ENCODE measurements around the gene SNX13. TPM values are rescaled to one million over a fixed set of nuclear protein-coding genes. Genes with fewer than 3 reads are reported as not detected.

SNX13 gene
- total and polyA plus RNA-seq, 9 of the 15 experiments (the other 6 are each of a cell fraction or from before 2014, with no cell fraction given): 5.6 to 33.2 (median 25.4) TPM

GRCh38 chr7:17845197-17845547 lies 95.1 kb downstream of the SNX13 start:
- H3K79me2 ChIP-seq (ENCODE audit: control insufficient read depth, insufficient read depth, low read length): no peaks in the 10 kb centered on the region
- H3K36me3 ChIP-seq (ENCODE audit: control insufficient read depth, insufficient read depth, low read length): peaks cover 29% of the 10 kb centered on the region; the same call in 2 of the 3 replicates
- no peak overlapping the region for H2AFZ ChIP-seq (ENCODE audit: low read depth, low read length)
- DNase-seq (ENCODE audit: extremely low read depth in 1 of 4, low spot score in 3 of 4) (no peak), FAIRE-seq (no peak), ATAC-seq (no peak)
- CTCF ChIA-PET (ENCODE audit: low intra/inter-chr PET ratio): no interaction called here
- intact Hi-C loops (cut with micrococcal nuclease) (no loop called here), in situ Hi-C loops (cut with MboI) (no loop called here)
- 85% methylated on average over 4 of the region's 4 CpGs for whole genome bisulfite sequencing (ENCODE audit: insufficient coverage, low coverage, missing lambda C conversion rate)
- TF ChIP-seq MBD2 (IDR thresholded peaks at IDR 0.05; ENCODE audit: borderline replicate concordance, low read depth): no peak
- TF ChIP-seq ZKSCAN8 (CRISPR knock-in tag; IDR thresholded peaks at IDR 0.05): no peak
- no peak for TF ChIP-seq ZNF75A (CRISPR knock-in tag; IDR thresholded peaks at IDR 0.05)
- POLR2A ChIA-PET: no interaction called here
- no peaks in the 10 kb centered on the region for H3K4me1 ChIP-seq (replicated peaks in 1 of 2; ENCODE audit: control insufficient read depth in 2 of 2, insufficient read depth in 2 of 2, low read length in 2 of 2)
- no peaks in the 10 kb centered on the region for H4K20me1 ChIP-seq (replicated peaks; ENCODE audit: control insufficient read depth, insufficient read depth, low read length)
- no peaks in the 10 kb centered on the region for H3K27me3 ChIP-seq (ENCODE audit: control insufficient read depth in 2 of 2, insufficient read depth in 2 of 2, low read length in 2 of 2)
- no peak overlapping the region for H3K9ac ChIP-seq (ENCODE audit: insufficient read depth in 1 of 2, low read depth in 2 of 2, low read length in 2 of 2)
- BruUV-seq (replicated peaks): no TSS peak
- H3K9me1 ChIP-seq (ENCODE audit: control insufficient read depth, insufficient read depth, low read length): no peaks in the 10 kb centered on the region
- H3K9me3 ChIP-seq (replicated peaks; ENCODE audit: control insufficient read depth, insufficient read depth, low read depth, low read length): no peaks in the 10 kb centered on the region
- no peak overlapping the region for H3K27ac ChIP-seq (ENCODE audit: extremely low read depth, low read depth, low read length)
- no peak overlapping the region for H3K4me3 ChIP-seq
- no peak overlapping the region for H3K4me2 ChIP-seq (ENCODE audit: insufficient read depth, low read length)

- intact Hi-C loops (cut with micrococcal nuclease): no loop called here
- H3K9me3 ChIP-seq (replicated peaks; ENCODE audit: control insufficient read depth, insufficient read depth, low read depth, low read length): no peaks in the 10 kb centered on the region
- CTCF ChIA-PET (ENCODE audit: low intra/inter-chr PET ratio): no interaction called here
- peak; percentile 6 for FAIRE-seq
- no TSS peak for BruUV-seq (replicated peaks)
- no peak overlapping the region for H3K4me2 ChIP-seq (ENCODE audit: insufficient read depth, low read length)
- H4K20me1 ChIP-seq (replicated peaks; ENCODE audit: control insufficient read depth, insufficient read depth, low read length): no peaks in the 10 kb centered on the region
- in situ Hi-C loops (cut with MboI): no loop called here
- H3K79me2 ChIP-seq (ENCODE audit: control insufficient read depth, insufficient read depth, low read length): no peaks in the 10 kb centered on the region
- H2AFZ ChIP-seq (ENCODE audit: low read depth, low read length): no peak overlapping the region
- no peaks in the 10 kb centered on the region for H3K4me1 ChIP-seq (replicated peaks in 1 of 2; ENCODE audit: control insufficient read depth in 2 of 2, insufficient read depth in 2 of 2, low read length in 2 of 2)
- DNase-seq (ENCODE audit: extremely low read depth in 1 of 4, low spot score in 3 of 4): no peak
- POLR2A ChIA-PET: no interaction called here
- no peaks in the 10 kb centered on the region for H3K9me1 ChIP-seq (ENCODE audit: control insufficient read depth, insufficient read depth, low read length)
- 69% methylated on average over 3 of the region's 3 CpGs for WGBS (ENCODE audit: insufficient coverage, low coverage, missing lambda C conversion rate)
- ATAC-seq: no peak
- H3K4me3 ChIP-seq: no peak overlapping the region
- H3K27ac ChIP-seq (ENCODE audit: extremely low read depth, low read depth, low read length): no peak overlapping the region
- H3K36me3 ChIP-seq (ENCODE audit: control insufficient read depth, insufficient read depth, low read length): peaks cover 31% of the 10 kb centered on the region; the same call in 2 of the 3 replicates
- no peak overlapping the region for H3K9ac ChIP-seq (ENCODE audit: insufficient read depth in 1 of 2, low read depth in 2 of 2, low read length in 2 of 2)
- no peaks in the 10 kb centered on the region for H3K27me3 ChIP-seq (ENCODE audit: control insufficient read depth in 2 of 2, insufficient read depth in 2 of 2, low read length in 2 of 2)
- TF ChIP-seq MECOM (CRISPR knock-in tag; IDR thresholded peaks at IDR 0.05) (no peak), XRCC4 (IDR thresholded peaks at IDR 0.05; ENCODE audit: extremely low read depth, insufficient read depth, insufficient read length) (no peak), TRIM28 (IDR thresholded peaks at IDR 0.05) (no peak), ZNF224 (CRISPR knock-in tag; IDR thresholded peaks at IDR 0.05) (no peak), SAP30 (IDR thresholded peaks at IDR 0.05; ENCODE audit: borderline replicate concordance, insufficient read depth, low read depth, low read length, poor library complexity, severe bottlenecking) (no peak), HES1 (IDR thresholded peaks at IDR 0.05; ENCODE audit: low read depth) (no peak), ILK (tag; IDR thresholded peaks at IDR 0.05; ENCODE audit: borderline replicate concordance, low read depth) (no peak), IRF1 (CRISPR knock-in tag; IDR thresholded peaks at IDR 0.05; ENCODE audit: borderline replicate concordance) (no peak), RBM39 (optimal IDR thresholded peaks at IDR 0.05; ENCODE audit: low read depth, low read length) (no peak), ZSCAN29 (IDR thresholded peaks at IDR 0.05) (no peak), EP400 (IDR thresholded peaks at IDR 0.05) (no peak), MYBL2 (IDR thresholded peaks at IDR 0.05; ENCODE audit: low read depth) (no peak), MYBL2 (CRISPR knock-in tag; IDR thresholded peaks at IDR 0.05; ENCODE audit: borderline replicate concordance) (no peak), HDAC6 (IDR thresholded peaks at IDR 0.05; ENCODE audit: low read depth, low read length) (no peak)
Observed at GRCh38 chr7:17844514-17845196, 95.6 kb downstream of the SNX13 start.

Data from K562 (cell line).